ENCODE measurements around the gene ISG20.

ISG20 gene

DNA sequence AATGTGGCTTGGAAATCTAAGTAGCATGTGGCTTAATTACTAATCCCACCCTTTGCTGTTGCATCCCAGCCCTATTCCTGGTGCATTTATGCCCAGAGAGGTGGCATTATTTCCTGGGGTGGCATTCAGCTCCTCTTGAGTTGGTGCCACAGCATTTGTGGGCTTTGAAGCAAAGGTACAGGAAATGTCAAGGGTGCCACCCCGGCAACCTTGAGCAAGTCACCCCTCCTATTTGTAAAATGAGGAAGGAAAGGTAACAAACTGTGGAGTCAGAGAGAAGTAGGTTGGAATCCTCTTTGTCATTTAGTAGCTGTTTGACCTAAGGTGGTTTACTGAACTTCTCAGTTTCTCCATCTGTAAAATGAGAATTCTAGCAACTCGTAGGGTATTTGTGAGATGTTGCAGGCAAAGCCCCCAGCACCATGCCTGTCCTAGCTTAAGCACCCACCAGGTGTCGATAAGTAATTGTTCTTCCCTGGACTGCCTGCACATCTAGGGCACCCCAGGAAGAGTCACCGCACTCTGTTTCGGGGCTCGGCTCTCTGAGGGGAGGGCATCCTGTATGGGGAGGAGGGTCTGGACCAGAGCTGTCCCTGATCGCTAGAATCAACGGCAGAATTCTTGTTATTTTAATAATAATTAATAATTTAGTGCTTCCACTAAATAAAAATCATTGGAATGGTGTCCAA, 17.1 kb downstream of the ISG20 start:
- DNase-seq, result no peak

GRCh38 chr15:88656760-88657221, 18.0 kb downstream of the ISG20 start:
- no peak for DNase-seq

DNA sequence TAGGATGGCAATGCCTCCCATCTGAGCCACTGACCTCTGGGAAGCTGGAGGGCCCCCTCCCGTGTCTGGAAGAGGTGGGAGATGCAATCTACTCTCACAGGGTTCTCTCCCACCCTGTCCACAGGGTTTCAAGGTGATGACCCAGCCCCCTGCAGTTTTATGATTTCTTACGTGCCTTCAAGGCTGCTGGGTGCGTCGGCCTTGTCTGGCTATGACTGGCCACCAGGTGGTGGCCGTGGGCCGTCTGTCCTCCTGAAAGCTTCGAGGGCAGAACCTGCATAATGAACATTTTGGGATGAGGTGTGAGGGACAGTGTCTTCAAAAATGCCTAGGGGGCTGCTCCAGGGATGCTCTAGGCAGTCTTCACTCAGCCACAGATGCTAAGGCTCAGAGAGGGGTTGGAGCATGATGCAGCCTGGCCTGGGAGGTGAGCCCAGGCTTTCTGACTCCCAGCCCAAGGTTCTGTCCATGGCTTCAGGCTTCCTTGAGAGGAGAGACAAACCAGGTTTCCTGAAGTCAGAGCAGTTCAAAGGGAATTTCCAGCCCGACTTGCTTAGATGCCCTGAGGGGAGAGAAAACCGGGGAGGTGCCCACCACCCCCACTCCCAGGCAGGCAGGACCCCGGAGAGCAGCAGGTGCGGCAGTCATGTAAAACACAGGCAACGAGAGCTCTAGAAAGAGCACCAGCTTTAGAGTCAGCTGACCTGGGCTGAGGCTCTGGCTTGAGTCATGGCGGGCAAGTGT, 18.7 kb downstream of the ISG20 start:
- DNase-seq, result no peak

DNA sequence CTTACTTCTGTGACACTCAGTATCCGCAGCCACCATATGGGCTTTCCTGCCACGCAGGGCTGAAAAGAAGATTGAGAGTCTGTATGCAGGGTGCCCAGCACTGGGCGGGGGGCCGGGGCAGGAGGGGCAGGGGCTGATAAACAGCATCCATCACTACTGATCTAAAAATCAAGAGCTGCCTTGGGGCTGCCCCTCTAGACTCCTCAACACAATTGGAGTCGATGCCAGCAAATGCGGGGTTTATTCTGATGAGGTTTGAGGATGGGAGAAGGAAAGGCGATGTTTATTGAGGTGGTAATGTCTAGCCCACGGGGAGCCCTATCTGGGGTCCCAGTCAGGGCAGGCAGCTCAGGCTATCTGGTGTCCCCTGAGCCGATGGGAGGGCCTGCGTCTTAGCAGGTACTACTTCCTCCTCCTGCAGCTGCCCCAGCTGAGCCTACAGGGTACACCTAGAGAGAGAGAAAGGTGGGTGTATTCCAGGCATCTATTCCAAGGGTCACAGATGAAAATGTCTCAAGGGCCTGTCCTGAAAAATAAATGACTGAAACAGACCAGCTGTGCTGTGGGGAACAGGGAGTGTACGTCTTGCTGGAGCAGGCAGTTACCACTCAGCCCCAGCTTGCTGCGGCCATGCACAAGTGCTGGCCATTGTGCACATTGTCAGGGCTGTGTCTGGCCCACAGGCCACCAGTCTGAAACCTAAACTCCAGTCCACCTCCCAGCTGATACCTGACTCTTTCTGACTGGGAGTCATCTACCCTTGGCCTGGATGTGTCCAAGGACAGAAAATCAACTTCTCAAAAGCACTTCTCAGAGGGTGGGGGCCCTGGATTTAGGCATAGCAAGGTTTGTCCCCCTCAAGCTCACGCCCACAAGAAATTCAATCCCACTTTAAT, 19.5 kb downstream of the ISG20 start:
- no peak for DNase-seq

DNA sequence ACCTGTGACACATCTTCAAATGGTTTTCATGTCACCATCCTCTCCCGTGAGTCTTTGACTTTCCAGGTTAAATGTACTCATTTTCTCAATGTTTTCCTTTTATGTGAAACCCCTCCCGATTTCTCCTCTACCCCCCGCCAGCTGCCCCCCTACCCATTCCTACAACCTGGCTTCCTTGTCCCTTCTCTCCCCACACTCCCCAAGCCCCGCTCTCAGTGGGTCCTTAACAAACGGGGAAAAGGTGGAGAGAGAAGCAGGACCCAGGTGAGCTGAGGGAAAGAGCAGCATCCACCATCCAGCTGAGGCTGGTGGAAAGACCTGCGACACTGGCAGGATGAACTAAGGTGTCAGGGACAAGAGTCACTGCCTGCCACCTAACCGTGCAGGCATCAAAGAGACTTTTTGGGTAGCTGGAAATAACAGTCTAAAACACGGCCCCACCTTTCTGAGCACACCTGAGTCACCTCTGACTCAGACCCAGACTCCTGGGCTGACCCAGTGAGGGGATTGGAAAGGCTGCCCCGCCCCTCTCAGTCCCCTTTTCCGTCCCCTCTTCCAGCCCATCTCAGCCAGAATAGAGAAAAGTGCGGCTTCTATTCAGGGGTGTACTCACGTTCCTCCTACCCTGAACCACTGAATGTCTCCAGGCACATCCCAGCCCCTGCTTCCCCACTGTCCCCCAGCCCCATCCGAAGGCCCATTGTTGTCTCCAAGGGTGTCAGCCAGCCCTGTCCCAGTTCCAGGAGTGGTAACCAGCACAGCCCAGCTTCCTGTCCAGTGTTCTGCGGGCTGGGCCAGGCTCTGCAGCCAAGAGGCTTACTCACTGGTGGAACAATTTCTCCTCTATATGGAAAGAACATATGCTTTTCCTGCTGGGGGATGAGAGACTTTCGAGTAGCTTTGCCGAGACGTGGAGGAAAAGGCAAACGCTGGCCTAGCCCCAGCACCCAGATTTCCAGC, 20.4 kb downstream of the ISG20 start:
- DNase-seq, result no peak

DNA sequence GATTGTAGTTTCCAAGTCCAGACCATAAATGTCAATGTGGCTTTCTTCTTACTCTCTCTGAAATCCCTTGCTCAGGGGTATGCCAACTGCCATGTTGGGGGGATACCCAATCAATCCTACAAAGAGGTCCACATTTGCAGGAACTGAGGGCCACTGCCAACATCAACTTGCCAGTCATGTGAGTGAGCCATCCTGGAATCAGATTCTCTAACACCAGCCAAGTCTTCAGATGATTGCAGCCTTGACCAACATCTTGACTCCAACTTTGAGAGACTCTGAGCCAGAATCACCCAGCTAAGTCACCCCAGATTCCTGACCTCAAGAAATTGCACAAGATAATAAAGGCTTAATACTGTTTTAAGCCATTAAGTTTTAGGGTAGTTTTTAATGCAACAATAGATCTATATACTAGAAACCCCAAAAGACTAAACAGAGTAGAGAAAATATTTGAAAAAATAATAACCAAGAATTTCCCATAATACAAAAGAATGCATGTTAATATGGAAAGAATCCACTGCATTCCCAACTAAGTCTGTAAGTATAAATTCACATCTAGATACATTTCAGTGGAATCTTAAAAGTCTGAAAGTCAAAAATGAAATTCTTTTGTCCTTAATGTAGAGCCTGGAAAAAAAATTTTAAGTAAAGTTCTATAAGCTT, 22.4 kb downstream of the ISG20 start:
- no peak for DNase-seq

- DNase-seq, result no peak
Measured at GRCh38 chr15:88661761-88662556, 23.1 kb downstream of the ISG20 start.

- no peak for DNase-seq
Measured at GRCh38 chr15:88663141-88663621, 24.4 kb downstream of the ISG20 start.

- no peak for DNase-seq
Measured at GRCh38 chr15:88664151-88664778, 25.4 kb downstream of the ISG20 start.

DNA sequence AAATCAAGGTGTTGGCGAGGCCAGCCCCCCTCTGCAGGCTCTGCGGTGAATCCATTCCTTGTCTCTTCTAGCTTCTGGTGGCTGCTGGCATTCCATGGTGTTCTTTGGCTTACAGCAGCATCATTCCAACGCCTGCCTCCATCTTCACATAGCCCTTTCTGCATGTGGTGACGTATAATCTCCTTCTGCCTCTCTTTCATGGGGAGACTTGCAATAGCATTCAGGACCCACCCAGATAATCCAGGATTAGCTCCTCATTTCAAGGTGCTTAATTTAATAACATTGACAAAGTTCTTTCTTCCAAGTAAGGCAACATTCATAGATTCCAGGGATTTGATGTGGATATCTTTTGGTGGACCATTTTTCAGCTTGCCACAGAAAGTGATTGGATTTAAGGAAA, 35.8 kb downstream of the ISG20 start:
- DNase-seq, result no peak

- DNase-seq, result no peak
Measured at GRCh38 chr15:88678755-88679154, 39.9 kb downstream of the ISG20 start.

GRCh38 chr15:88680241-88681001, 41.6 kb downstream of the ISG20 start:
- no peak for DNase-seq

GRCh38 chr15:88681610-88682221, 42.9 kb downstream of the ISG20 start:
- no peak for DNase-seq

DNA sequence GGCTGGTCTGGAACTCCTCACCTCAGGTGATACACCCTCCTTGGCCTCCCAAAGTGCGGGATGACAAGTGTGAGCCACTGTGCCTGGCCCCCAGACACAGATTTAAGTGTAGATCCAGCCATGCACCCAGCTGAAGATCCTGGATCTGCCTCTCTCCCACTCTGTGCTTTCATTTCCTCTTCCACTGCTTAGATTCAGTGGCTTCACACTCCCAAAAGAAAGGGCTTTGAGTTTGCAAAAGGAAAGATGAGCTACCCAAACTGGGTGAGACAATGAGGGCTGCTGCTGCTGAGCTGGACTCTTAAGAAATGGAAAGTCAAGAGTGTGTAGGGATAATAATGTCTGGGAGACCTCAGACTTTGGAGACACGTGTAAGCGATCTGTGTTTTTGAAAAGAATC, 45.5 kb downstream of the ISG20 start:
- no peak for DNase-seq

- no peak for DNase-seq
Measured at GRCh38 chr15:88686166-88686565, 47.4 kb downstream of the ISG20 start.

DNA sequence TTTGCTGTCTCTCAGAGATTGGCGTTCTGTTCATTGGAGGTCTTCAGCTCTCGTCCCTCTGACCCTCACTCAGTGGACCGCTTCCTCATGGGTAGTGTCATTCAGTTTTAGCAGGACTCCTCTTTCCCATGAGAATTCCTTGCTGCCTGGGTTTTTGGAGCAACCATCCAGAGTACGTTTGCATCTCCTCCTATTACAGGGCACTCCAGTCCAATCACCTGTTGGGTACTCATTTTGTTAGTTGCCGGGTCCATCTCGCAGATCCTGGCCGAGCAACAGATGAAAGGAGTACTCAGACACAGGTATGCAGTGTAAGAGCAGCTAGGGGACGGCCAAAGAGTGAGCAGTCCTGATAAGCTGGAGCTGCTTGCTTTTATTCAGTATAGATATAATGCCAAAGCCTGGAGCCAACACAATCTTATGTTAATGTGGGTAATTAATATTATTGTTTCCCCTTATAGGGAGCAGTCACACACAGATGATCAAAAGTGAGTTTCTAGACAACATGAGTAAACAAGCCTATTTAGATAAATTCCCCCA, 49.6 kb downstream of the ISG20 start:
- no peak for DNase-seq

- DNase-seq, result no peak
Measured at GRCh38 chr15:88690331-88690730, 51.5 kb downstream of the ISG20 start.

- no peak for DNase-seq
Measured at GRCh38 chr15:88693191-88693590, 54.4 kb downstream of the ISG20 start.

GRCh38 chr15:88695101-88695500, 56.3 kb downstream of the ISG20 start:
- DNase-seq, result no peak

Data from GOT3 (cell line).